Duodenal mucosa (tissue), 2 donors: Measurements from ENCODE around the gene PRLH.

Experiments used
- H3K27ac ChIP-seq: one replicate; pipeline ENCODE4 v1.7.0; 2013; ENCODE audit warnings: low read depth, low read length
- H3K27me3 ChIP-seq, 2 donors: one replicate each; pipeline ENCODE4 v1.7.0; 2013; ENCODE audit warnings: low read length in 2 of 2, control low read depth in 1 of 2; ENCODE audit not compliant: insufficient read depth in 2 of 2, control insufficient read depth in 1 of 2
- H3K36me3 ChIP-seq, 2 donors: one replicate each; pipeline ENCODE4 v1.7.0; 2013; ENCODE audit warnings: low read length in 2 of 2, control low read depth in 1 of 2; ENCODE audit not compliant: insufficient read depth in 2 of 2, control insufficient read depth in 1 of 2
- H3K4me1 ChIP-seq, 2 donors: one replicate each; pipeline ENCODE4 v1.7.0; 2013; ENCODE audit warnings: low read length in 2 of 2, control low read depth in 1 of 2; ENCODE audit not compliant: insufficient read depth in 2 of 2, control insufficient read depth in 1 of 2
- H3K4me3 ChIP-seq, 2 donors: one replicate each; pipeline ENCODE4 v1.7.0; 2013; ENCODE audit warnings: low read length in 2 of 2, low read depth in 1 of 2
- H3K9ac ChIP-seq, 2 donors: one replicate each; pipeline ENCODE4 v1.7.0; 2013; ENCODE audit warnings: low read length in 2 of 2, low read depth in 1 of 2
- H3K9me3 ChIP-seq, 2 donors: one replicate each; pipeline ENCODE4 v1.7.0; 2013; ENCODE audit warnings: low read length in 2 of 2, control low read depth in 1 of 2; ENCODE audit not compliant: control insufficient read depth in 1 of 2

The PRLH gene

DNA sequence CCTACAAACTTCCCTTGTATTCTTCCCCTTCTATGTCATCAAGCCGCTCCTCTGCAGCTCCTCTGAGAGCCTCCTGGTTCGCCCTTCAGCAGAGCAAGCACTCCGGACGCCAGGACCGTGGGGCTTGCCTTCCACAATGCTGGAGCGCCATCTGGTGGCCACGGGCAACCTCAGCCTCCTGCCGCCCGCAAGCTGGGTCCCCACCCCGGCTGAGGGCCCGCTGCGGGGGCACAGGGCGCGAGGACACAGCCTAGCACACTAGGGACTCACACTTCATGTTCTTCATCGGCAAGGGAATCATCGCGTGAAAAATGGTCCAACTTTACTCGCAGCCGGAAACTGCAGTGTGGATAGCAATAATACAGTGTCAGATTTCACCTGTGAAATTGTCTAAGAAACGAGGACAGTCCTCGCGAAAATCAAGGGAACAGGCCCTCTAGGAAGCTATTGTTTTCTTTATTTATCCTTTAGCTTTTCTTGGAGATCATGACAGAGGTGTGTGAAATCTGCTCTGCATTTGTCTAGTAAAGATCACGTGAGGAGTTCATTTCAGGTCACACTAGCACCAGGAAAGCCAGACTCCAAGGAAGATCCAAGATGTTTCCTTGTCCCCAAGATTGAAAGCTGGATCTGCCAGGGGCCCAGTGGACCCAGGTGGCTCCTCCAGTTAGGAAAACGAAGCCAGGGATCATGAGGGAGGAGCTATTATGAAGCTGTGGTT is 5.8 kb downstream of the PRLH start:
- Histone ChIP-seq H3K9ac (peak overlapping the region in 1 of 2 donors; percentile 34), H3K27me3 (no peaks in the 10 kb centered on the region), H3K4me1 (peaks cover 0 to 13% of the 10 kb centered on the region in 2 donors), H3K27ac (no peak overlapping the region), H3K9me3 (peaks cover 0 to 4% of the 10 kb centered on the region in 2 donors), H3K36me3 (peaks cover 0 to 5% of the 10 kb centered on the region in 2 donors), H3K4me3 (no peak overlapping the region)

GRCh38 chr2:237572742-237573101 is 6.3 kb downstream of the PRLH start:
- H3K9ac ChIP-seq, result no peak overlapping the region

GRCh38 chr2:237573721-237574415 is 7.5 kb downstream of the PRLH start:
- no peak overlapping the region for H3K4me3 ChIP-seq
- H3K4me1 ChIP-seq, result peaks cover 0 to 13% of the 10 kb centered on the region in 2 donors
- H3K9me3 ChIP-seq, result peaks cover 0 to 2% of the 10 kb centered on the region in 2 donors
- H3K36me3 ChIP-seq, result peaks cover 0 to 13% of the 10 kb centered on the region in 2 donors
- H3K9ac ChIP-seq, result no peak overlapping the region
- no peaks in the 10 kb centered on the region for H3K27me3 ChIP-seq
- H3K27ac ChIP-seq, result no peak overlapping the region

More at GRCh38 chr2:237572742-237573101, 6.3 kb downstream of the PRLH start:
- Histone ChIP-seq H3K36me3 (peaks cover 0 to 10% of the 10 kb centered on the region in 2 donors), H3K27me3 (no peaks in the 10 kb centered on the region), H3K4me3 (no peak overlapping the region), H3K27ac (no peak overlapping the region), H3K4me1 (peaks cover 0 to 13% of the 10 kb centered on the region in 2 donors), H3K9me3 (peaks cover 0 to 4% of the 10 kb centered on the region in 2 donors)

GRCh38 chr2:237574467-237574866 is 8.1 kb downstream of the PRLH start:
- Histone ChIP-seq H3K4me3 (no peak overlapping the region), H3K9ac (no peak overlapping the region), H3K9me3 (no peaks in the 10 kb centered on the region), H3K4me1 (peaks cover 0 to 13% of the 10 kb centered on the region in 2 donors), H3K27ac (no peak overlapping the region), H3K36me3 (peaks cover 0 to 13% of the 10 kb centered on the region in 2 donors), H3K27me3 (no peaks in the 10 kb centered on the region)

DNA sequence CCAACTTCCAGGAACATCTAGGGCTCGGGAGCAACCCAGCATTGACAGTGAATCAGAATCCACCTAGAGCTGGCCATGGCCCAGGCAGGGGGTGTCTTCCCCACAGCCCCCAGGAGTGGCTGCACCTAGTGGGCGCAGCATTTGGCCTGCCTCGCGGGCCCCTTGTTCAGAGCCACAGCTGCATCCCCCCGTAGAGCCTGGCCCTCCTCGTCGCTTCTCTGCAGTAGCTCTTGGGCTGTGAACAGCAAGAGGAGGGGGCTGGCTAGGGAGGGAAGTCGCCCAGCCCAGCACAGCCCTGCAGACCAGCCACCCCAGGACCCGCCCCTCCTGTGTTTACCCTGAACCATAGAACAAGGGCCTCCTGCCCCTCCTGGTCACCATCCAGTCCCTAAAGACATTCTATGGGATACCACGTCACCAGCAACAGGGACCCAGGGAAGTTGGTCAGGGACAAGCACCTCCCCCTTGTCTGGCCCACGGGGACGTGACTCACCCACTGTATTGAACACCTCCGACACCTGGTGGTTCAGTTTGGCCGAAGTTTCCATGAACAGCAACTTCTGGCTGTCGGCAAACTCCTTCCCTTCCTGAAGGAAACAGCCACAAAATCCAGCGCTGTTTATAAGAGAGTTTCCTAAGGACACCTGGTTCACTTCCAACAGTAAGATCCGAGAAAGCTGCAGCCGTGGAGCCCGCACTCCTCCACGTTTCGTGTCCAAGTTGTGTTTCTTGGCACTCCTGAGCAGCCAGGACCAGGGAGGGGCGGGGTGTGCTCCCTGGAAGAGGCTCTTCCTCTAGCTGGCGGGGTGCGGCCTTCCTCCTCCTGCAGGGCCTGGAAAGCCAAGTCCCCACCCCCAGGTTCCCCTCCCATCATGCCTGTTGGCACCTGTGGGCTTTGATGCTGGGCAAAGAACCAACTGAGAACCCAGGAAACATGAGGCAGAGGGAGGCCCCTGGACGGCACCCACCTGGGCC is 8.8 kb downstream of the PRLH start:
- Histone ChIP-seq H3K9ac (no peak overlapping the region), H3K27ac (no peak overlapping the region), H3K36me3 (peaks cover 0 to 13% of the 10 kb centered on the region in 2 donors), H3K27me3 (no peaks in the 10 kb centered on the region), H3K9me3 (no peaks in the 10 kb centered on the region), H3K4me3 (no peak overlapping the region), H3K4me1 (peaks cover 0 to 13% of the 10 kb centered on the region in 2 donors)

- H3K4me3 ChIP-seq, result no peak overlapping the region
- H3K4me1 ChIP-seq, result peaks cover 0 to 13% of the 10 kb centered on the region in 2 donors
- H3K27ac ChIP-seq, result no peak overlapping the region
- no peak overlapping the region for H3K9ac ChIP-seq
- H3K9me3 ChIP-seq, result no peaks in the 10 kb centered on the region
- no peaks in the 10 kb centered on the region for H3K27me3 ChIP-seq
- H3K36me3 ChIP-seq, result peaks cover 0 to 13% of the 10 kb centered on the region in 2 donors
Measured at GRCh38 chr2:237575869-237576862, 9.8 kb downstream of the PRLH start.

GRCh38 chr2:237576974-237577373 is 10.6 kb downstream of the PRLH start:
- Histone ChIP-seq H3K4me1 (peaks cover 0 to 13% of the 10 kb centered on the region in 2 donors), H3K9ac (no peak overlapping the region), H3K4me3 (no peak overlapping the region), H3K27ac (no peak overlapping the region), H3K9me3 (no peaks in the 10 kb centered on the region), H3K36me3 (peaks cover 0 to 17% of the 10 kb centered on the region in 2 donors), H3K27me3 (no peaks in the 10 kb centered on the region)

- Histone ChIP-seq H3K9me3 (no peaks in the 10 kb centered on the region), H3K9ac (no peak overlapping the region), H3K4me3 (no peak overlapping the region), H3K36me3 (peaks cover 0 to 17% of the 10 kb centered on the region in 2 donors), H3K27me3 (no peaks in the 10 kb centered on the region), H3K4me1 (peaks cover 2 to 12% of the 10 kb centered on the region in 2 donors), H3K27ac (no peak overlapping the region)
Measured at GRCh38 chr2:237577458-237577857, 11.1 kb downstream of the PRLH start.
